ENCODE measurements around the gene MRPL1.

GRCh38 chr4:77844363-77844762, 18.3 kb upstream of the MRPL1 start:
- TF ChIP-seq POLR2A (IDR thresholded peaks at IDR 0.05) (no peak), CTCF (IDR thresholded peaks at IDR 0.05) (no peak)
